Naive thymus-derived CD8-positive, alpha-beta T cell (primary cell): Measurements from ENCODE around the gene PNLDC1. TPM values are rescaled to one million over a fixed set of nuclear protein-coding genes. Genes with fewer than 3 reads are reported as not detected.

ENCODE experiments used
- ATAC-seq, 2 donors: fragments of 150-1000 bp; cut with Tn5 transposase in 1 of 2; sonication (Bioruptor Pico), chemical (Tn5 transposase) in 1 of 2; 1 replicate in 1 of 2; 2 replicates in 1 of 2; pipeline ENCODE4 v1.10.0; 2021; ENCODE audit warnings: mild to moderate bottlenecking in 2 of 2, moderate library complexity in 2 of 2
- POLR2A ChIA-PET: fragments of 350-600 bp; sonication (Branson Sonifier 250); formaldehyde crosslinking; loops from one replicate; lab custom pipeline; 2021; ENCODE audit warnings: antibody characterized with exemption; lab: Charles Lee
- DNase-seq, 10 donors: peaks; one replicate each; pipeline versions ENCODE4 v3.0.0 to v3.0.0-alpha.2; 2020 to 2022
- H3K27ac Mint-ChIP-seq, 10 donors: one replicate each; pipeline ENCODE4 v1.8.0; 2020 to 2022; ENCODE audit warnings: mild to moderate bottlenecking in 10 of 10, mixed read lengths in 10 of 10, moderate library complexity in 4 of 10, inconsistent platforms in 1 of 10
- H3K27me3 Mint-ChIP-seq, 5 donors: one replicate each; pipeline ENCODE4 v1.8.0; 2021 to 2022; ENCODE audit warnings: mixed read lengths in 5 of 5
- H3K36me3 Mint-ChIP-seq, 3 donors: one replicate each; pipeline ENCODE4 v1.8.0; 2020 to 2022; ENCODE audit warnings: mixed read lengths in 3 of 3, mild to moderate bottlenecking in 2 of 3, inconsistent platforms in 1 of 3
- H3K4me1 Mint-ChIP-seq, 4 donors: one replicate each; pipeline ENCODE4 v1.8.0; 2021 to 2022; ENCODE audit warnings: mixed read lengths in 4 of 4
- H3K4me3 Mint-ChIP-seq, 10 donors: one replicate each; pipeline ENCODE4 v1.8.0; 2020 to 2022; ENCODE audit warnings: mild to moderate bottlenecking in 10 of 10, mixed read lengths in 10 of 10, moderate library complexity in 6 of 10, inconsistent platforms in 1 of 10
- H3K9me3 Mint-ChIP-seq, 9 donors: one replicate each; pipeline ENCODE4 v1.8.0; 2020 to 2022; ENCODE audit warnings: mixed read lengths in 9 of 9, mild to moderate bottlenecking in 3 of 9, inconsistent platforms in 1 of 9, moderate library complexity in 1 of 9
- polyA plus RNA-seq, 3 donors: library from polyadenylated mRNA; unstranded; fragments of 300-500 nt; fragmentation: Illumina TruSeq; gene quantifications; one replicate each; pipeline ENCODE4 v1.2.3, GENCODE V29; 2021
- total RNA-seq, 8 experiments: library from RNA in 2 of 8; stranded (reverse) in 2 of 8; gene quantifications; one replicate each; pipeline ENCODE4 v1.2.3 and lab custom pipeline; 2021 to 2026

Gene PNLDC1
- total RNA-seq = under 1 TPM; 0.36 to 0.75 TPM
- polyA plus RNA-seq = under 1 TPM in 1 of 3 donors, not detected in 2; 0.36 TPM
- 0 to 3.5 (median 0.56) reads per million in 6 experiments for total RNA-seq (lab: John Stamatoyannopoulos, UW)

DNA sequence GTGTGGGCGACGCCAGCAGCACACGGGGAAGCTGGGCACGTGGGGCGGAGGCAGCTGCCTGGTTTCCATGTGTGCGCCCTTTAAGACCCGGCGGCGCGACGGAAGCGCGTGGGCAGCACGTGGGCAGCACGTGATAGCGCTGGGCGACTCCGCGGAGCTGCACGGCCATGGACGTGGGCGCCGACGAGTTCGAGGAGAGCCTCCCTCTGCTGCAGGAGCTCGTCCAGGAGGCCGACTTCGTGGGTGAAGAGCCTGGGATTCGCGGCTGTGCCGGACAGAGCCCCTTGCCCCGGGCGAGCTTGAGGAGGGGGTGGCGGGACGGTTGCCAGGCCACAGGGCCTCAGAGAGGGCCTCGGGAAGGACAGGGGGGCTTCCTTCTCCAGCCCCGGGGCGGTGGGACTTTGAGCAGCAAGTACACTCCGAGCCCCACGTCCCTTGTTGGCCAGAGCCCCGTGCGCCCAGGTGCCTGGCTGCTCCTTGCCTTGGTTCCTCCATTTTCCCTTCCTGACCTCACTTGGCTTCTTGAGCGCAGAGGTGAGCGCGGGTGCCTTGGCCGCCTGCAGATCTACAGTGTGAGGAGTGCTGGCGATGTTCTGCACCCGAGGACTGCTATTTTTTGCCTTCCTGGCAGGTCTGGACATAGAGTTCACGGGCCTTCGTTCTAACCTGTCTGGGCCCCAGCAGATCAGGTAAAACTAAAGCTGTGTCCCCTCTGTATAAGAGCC, at the start of gene PNLDC1:
PNLDC1 (plus strand) TSS at position 136 of the 725 bp plus-strand sequence; CDS start at position 168, 32 bp downstream.
- H3K27me3 Mint-ChIP-seq = no peaks in the 10 kb centered on the region
- H3K36me3 Mint-ChIP-seq = peaks cover 0 to 44% (median 16%) of the 10 kb centered on the region in 3 donors
- H3K9me3 Mint-ChIP-seq = no peaks in the 10 kb centered on the region
- POLR2A ChIA-PET = interaction anchor here (0.6 kb wide), 1 partner anchor 717 kb away, joined by 3 read pairs; no protein-coding TSS in a partner anchor
- peak within 1 kb of the TSS in 3 of 10 donors; percentile 15 to 70 (median 40) for H3K27ac Mint-ChIP-seq
- H3K4me3 Mint-ChIP-seq = peak within 1 kb of the TSS in 1 of 10 donors; percentile 31
- no peak for ATAC-seq
- peaks cover 0 to 12% (median 8%) of the 10 kb centered on the region in 4 donors for H3K4me1 Mint-ChIP-seq
- no peak for DNase-seq

- Mint-ChIP-seq H3K4me1 (peaks cover 0 to 9% (median 1%) of the 10 kb centered on the region in 4 donors), H3K9me3 (no peaks in the 10 kb centered on the region), H3K27ac (peak overlapping the region in 5 of 10 donors; percentile 16 to 75 (median 25)), H3K36me3 (peaks cover 3 to 86% (median 17%) of the 10 kb centered on the region in 3 donors), H3K27me3 (no peaks in the 10 kb centered on the region), H3K4me3 (no peak overlapping the region)
- no peak for ATAC-seq
- no peak for DNase-seq
- POLR2A ChIA-PET = interaction anchor here (1.8 kb wide), 1 partner anchor 10 kb away, joined by 12 read pairs; the partner anchor contains the start of gene ACAT2
Observed at GRCh38 chr6:159751448-159751847, 48.6 kb upstream of the PNLDC1 start.

- Mint-ChIP-seq H3K27me3 (no peaks in the 10 kb centered on the region), H3K36me3 (peaks cover 3 to 84% (median 19%) of the 10 kb centered on the region in 3 donors), H3K27ac (peak overlapping the region in 7 of 10 donors; percentile 4 to 71 (median 47)), H3K4me1 (peaks cover 0 to 9% (median 2%) of the 10 kb centered on the region in 4 donors), H3K4me3 (no peak overlapping the region), H3K9me3 (no peaks in the 10 kb centered on the region)
- POLR2A ChIA-PET = interaction anchor here (1.1 kb wide), 1 partner anchor 9 kb away, joined by 3 read pairs; the partner anchor contains the start of gene ACAT2
- DNase-seq (no peak), ATAC-seq (no peak)
Observed at GRCh38 chr6:159753081-159753872, 46.8 kb upstream of the PNLDC1 start.

GRCh38 chr6:159754401-159754800, 45.7 kb upstream of the PNLDC1 start:
- H3K9me3 Mint-ChIP-seq = no peaks in the 10 kb centered on the region
- ATAC-seq (no peak), DNase-seq (no peak)
- H3K27ac Mint-ChIP-seq = no peak overlapping the region
- POLR2A ChIA-PET = interaction anchor here (1.0 kb wide), 1 partner anchor 62 kb away, joined by 3 read pairs; the partner anchor contains the start of gene SOD2
- H3K4me3 Mint-ChIP-seq = no peak overlapping the region
- no peaks in the 10 kb centered on the region for H3K27me3 Mint-ChIP-seq
- H3K4me1 Mint-ChIP-seq = peaks cover 0 to 9% (median 5%) of the 10 kb centered on the region in 4 donors
- H3K36me3 Mint-ChIP-seq = peaks cover 0 to 78% (median 17%) of the 10 kb centered on the region in 3 donors

GRCh38 chr6:159754959-159755914, 44.8 kb upstream of the PNLDC1 start:
- Mint-ChIP-seq H3K27ac (peak overlapping the region in 6 of 10 donors; percentile 2 to 83 (median 41)), H3K4me1 (peaks cover 5 to 13% (median 9%) of the 10 kb centered on the region in 4 donors), H3K27me3 (no peaks in the 10 kb centered on the region), H3K36me3 (peaks cover 0 to 70% (median 15%) of the 10 kb centered on the region in 3 donors), H3K4me3 (no peak overlapping the region), H3K9me3 (no peaks in the 10 kb centered on the region)
- DNase-seq (no peak), ATAC-seq (no peak)
- POLR2A ChIA-PET = interaction anchor here (1.0 kb wide), 1 partner anchor 63 kb away, joined by 3 read pairs; the partner anchor contains the start of gene SOD2

DNA sequence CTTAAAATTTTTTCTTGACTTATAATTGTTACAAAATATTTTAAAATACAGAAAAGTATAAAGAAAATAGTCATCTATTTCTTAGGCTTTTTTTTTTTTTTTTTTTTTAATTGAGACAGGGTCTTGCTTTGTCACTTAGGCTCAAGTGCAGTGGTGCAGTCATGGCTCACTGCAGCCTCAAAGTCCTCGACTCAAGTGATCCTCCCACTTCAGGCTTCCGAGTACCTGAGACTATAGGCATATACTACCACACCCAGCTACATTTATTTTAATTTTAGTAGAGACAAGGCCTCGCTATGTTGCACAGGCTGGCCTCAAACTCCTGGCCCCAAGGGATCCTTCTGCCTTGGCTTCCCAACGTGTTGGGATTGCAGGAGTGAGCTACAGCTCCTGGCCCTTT, 43.6 kb upstream of the PNLDC1 start:
- Mint-ChIP-seq H3K4me3 (no peak overlapping the region), H3K27me3 (no peaks in the 10 kb centered on the region), H3K4me1 (peaks cover 16 to 25% (median 20%) of the 10 kb centered on the region in 4 donors), H3K27ac (no peak overlapping the region), H3K9me3 (no peaks in the 10 kb centered on the region), H3K36me3 (peaks cover 0 to 60% (median 12%) of the 10 kb centered on the region in 3 donors)
- no peak for ATAC-seq
- no peak for DNase-seq
- POLR2A ChIA-PET = interaction anchor here (0.6 kb wide), 1 partner anchor 676 kb away, joined by 3 read pairs; no protein-coding TSS in a partner anchor

DNA sequence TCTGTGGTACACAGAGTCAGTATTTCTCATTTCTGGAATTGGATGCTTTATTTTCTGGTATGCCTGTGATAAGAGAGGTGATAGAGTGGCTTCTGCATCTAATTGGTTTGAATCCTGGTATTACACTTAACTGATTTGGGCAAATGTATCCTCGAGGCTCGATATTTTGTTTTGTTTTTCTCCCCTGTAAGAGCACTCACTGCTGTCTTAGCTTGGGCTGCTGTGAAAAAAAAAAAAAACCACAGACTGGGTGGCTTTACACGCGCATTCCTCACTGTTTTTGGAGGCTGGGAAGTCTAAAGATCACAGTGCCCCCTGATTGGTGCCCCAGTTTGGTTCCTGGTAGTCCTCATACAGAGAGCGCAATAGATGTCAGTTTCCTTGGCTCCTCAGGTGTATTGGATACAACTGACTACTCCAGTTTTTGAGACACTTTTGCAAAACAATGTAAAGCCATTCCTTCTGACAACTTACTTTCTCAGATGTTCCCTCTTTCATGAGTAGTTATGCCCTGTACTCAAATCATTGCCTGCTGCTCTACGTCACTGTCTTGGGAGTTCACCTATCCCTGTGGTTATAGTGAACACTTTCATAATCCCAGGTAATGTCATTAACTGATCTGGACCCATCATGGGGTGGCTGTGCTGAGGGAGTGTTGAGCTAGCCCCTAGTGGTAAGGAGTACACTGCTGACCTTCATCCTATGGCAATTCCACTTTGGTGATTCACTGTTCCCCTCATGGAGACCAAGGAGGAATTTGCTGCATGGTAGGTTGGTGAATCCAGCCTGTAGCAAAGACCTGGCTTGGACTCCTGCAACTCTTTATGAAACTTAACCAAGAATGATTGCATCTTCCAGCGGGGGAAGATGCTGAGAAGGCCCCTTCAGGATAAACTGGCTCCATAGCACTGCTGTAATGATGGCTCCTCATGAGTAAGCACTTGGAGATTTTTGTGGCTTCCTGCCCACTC, 41.8 kb upstream of the PNLDC1 start:
- peak overlapping the region in 3 of 10 donors; percentile 3 to 52 (median 16) for H3K4me3 Mint-ChIP-seq
- DNase-seq (no peak), ATAC-seq (no peak)
- no peaks in the 10 kb centered on the region for H3K27me3 Mint-ChIP-seq
- POLR2A ChIA-PET = interaction anchor here (1.2 to 4.0 kb wide), 2 partner anchors 31 to 66 kb away, joined by 5 to 81 read pairs; partner anchors contain the start of gene WTAP
- H3K36me3 Mint-ChIP-seq = peaks cover 0 to 45% (median 13%) of the 10 kb centered on the region in 3 donors
- peak overlapping the region in 9 of 10 donors; percentile 22 to 74 (median 51) for H3K27ac Mint-ChIP-seq
- peaks cover 20 to 34% (median 26%) of the 10 kb centered on the region in 4 donors for H3K4me1 Mint-ChIP-seq
- H3K9me3 Mint-ChIP-seq = no peaks in the 10 kb centered on the region

DNA sequence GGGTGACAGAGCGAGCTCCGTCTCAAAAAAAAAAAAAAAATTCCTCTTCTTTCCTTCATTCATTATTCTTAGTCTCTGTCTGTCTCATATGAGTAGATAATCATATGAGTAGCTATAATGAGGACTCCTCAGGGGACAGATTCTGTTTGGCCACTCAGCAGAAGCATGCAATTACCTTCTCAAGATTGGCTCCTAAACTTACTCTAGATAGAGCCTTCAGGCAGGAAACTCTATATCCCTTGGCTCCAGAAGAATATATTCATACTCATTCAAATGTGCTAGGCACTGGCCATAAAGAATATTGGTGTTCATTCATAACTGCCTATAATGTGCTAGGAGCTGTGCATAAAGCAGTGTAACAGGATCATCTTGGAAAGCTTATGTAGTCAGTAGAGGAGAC, 40.4 kb upstream of the PNLDC1 start:
- POLR2A ChIA-PET = interaction anchor here (1.1 to 4.9 kb wide), 4 partner anchors 24 to 68 kb away, joined by 4 to 81 read pairs (median 42); partner anchors contain the start of genes MRPL18, TCP1 and WTAP
- Mint-ChIP-seq H3K4me1 (peaks cover 20 to 34% (median 29%) of the 10 kb centered on the region in 4 donors), H3K9me3 (no peaks in the 10 kb centered on the region), H3K4me3 (peak overlapping the region in 9 of 10 donors; percentile 10 to 80 (median 53)), H3K36me3 (peaks cover 0 to 36% (median 12%) of the 10 kb centered on the region in 3 donors), H3K27ac (peak overlapping the region; percentile 2 to 96 (median 46)), H3K27me3 (no peaks in the 10 kb centered on the region)
- DNase-seq = no peak
- ATAC-seq = no peak

DNA sequence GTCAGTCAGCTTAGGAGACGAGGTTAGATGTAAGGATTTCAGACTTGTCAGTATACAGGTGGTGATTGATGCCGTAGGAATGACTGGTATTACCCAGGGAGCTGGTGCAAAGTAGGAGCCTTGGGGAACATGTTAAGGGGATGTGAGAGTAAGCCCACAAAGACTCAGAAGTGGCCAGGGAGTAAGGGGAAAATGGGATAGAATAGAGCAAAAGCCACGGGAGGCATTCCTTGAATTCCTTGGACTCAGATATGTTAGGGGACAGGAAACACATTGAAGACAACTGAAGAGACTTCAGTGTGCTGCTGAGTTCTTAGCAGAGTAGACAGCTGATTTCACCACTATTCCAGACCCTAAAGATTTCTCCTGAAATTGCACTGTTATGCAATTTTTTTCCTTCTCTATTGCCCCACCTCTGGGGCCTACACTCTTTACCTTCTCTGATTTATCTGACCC, 39.4 kb upstream of the PNLDC1 start:
- peaks cover 20 to 34% (median 28%) of the 10 kb centered on the region in 4 donors for H3K4me1 Mint-ChIP-seq
- H3K4me3 Mint-ChIP-seq = peak overlapping the region; percentile 91 to 97 (median 93)
- DNase-seq = no peak
- no peaks in the 10 kb centered on the region for H3K27me3 Mint-ChIP-seq
- H3K27ac Mint-ChIP-seq = peak overlapping the region; percentile 94 to 99 (median 98)
- ATAC-seq = no peak
- no peaks in the 10 kb centered on the region for H3K9me3 Mint-ChIP-seq
- POLR2A ChIA-PET = interaction anchor here (1.5 to 4.9 kb wide), 7 partner anchors 22 to 67 kb away, joined by 3 to 81 read pairs (median 8); partner anchors contain the start of genes MRPL18, SOD2, TCP1 and WTAP
- H3K36me3 Mint-ChIP-seq = peaks cover 0 to 36% (median 8%) of the 10 kb centered on the region in 3 donors
